HG03196 (cell line): ENCODE measurements around the gene MALSU1.

Source experiments
- ATAC-seq: cut with Tn5 transposase; IDR thresholded peaks from one replicate; pipeline ENCODE4 v1.9.1; 2021; ENCODE audit not compliant: unreplicated experiment

The MALSU1 gene

GRCh38 chr7:23358152-23358674 lies 59.1 kb downstream of the MALSU1 start:
- ATAC-seq, result no peak
